Endothelial cell of umbilical vein (primary cell): ENCODE measurements around the gene SETSIP. TPM values are rescaled to one million over a fixed set of nuclear protein-coding genes. Genes with fewer than 3 reads are reported as not detected.
"Not testable (repeated sequence)": the region's sequence is repeated elsewhere in the genome, so short reads cannot be mapped to it uniquely, and the experiment has no call there.

Source experiments
- BruUV-seq: library from RNA; stranded (reverse); fragments of 400-500 nt; replicated peaks from 2 replicates; lab custom pipeline; 2021; lab: Mats Ljungman, UMichigan
- CTCF ChIA-PET: fragments of 300-600, 350-600 bp; sonication (Branson Sonifier 250); formaldehyde crosslinking; loops from one replicate; lab custom pipeline; 2021; ENCODE audit warnings: antibody characterized with exemption, inconsistent platforms; lab: Charles Lee
- POLR2A ChIA-PET: fragments of 300-600, 350-600 bp; sonication (Branson Sonifier 250); formaldehyde crosslinking; loops from one replicate; lab custom pipeline; 2021; ENCODE audit warnings: antibody characterized with exemption, inconsistent platforms; lab: Charles Lee
- DNase-seq: peaks from one replicate; pipeline ENCODE4 v3.0.0-alpha.2; 2011; ENCODE audit warnings: low read depth, low spot score
- FAIRE-seq: peaks from 2 replicates; lab custom pipeline; 2011; peaks lifted over from hg19 to GRCh38; lab: Jason Lieb, UNC
- H2AFZ ChIP-seq: 2 replicates; pipeline ENCODE4 v1.6.0; 2012; ENCODE audit warnings: low read depth, low read length, control low read depth, inconsistent platforms
- H3K27ac ChIP-seq: 2 replicates; pipeline ENCODE4 v1.5.1; 2011; ENCODE audit warnings: low read depth, mild to moderate bottlenecking, control low read depth, low read length, moderate library complexity; ENCODE audit not compliant: insufficient read depth
- H3K27me3 ChIP-seq, 2 experiments: 2 replicates each; pipeline versions ENCODE4 v1.6.0 to v1.6.1; 2011; ENCODE audit warnings: low read length in 2 of 2, mixed read lengths in 1 of 2; ENCODE audit not compliant: control insufficient read depth in 2 of 2, insufficient read depth in 2 of 2
- H3K36me3 ChIP-seq, 2 experiments: 2 replicates in 1 of 2; 3 replicates in 1 of 2; pipeline ENCODE4 v1.5.1; 2011; ENCODE audit warnings: low read length in 2 of 2, mild to moderate bottlenecking in 1 of 2, moderate library complexity in 1 of 2; ENCODE audit not compliant: control insufficient read depth in 2 of 2, insufficient read depth in 2 of 2; ENCODE audit errors: extremely low read depth in 1 of 2
- H3K4me1 ChIP-seq: 3 replicates; pipeline ENCODE4 v1.5.1; 2011; ENCODE audit warnings: mild to moderate bottlenecking, low read length; ENCODE audit not compliant: control insufficient read depth, insufficient read depth; ENCODE audit errors: extremely low read depth
- H3K4me2 ChIP-seq: 2 replicates; pipeline ENCODE4 v1.6.1; 2011; ENCODE audit warnings: low read length, control low read depth, mixed read lengths; ENCODE audit not compliant: insufficient read depth
- H3K4me3 ChIP-seq, 3 experiments: fragments of 200-600 bp in 1 of 3; sonication (generic), shearing (Covaris generic) in 1 of 3; replicated peaks in 1 of 3; 2 replicates each; pipeline ENCODE4 v1.5.1; 2011 to 2016; ENCODE audit warnings: control low read depth in 3 of 3, low read length in 3 of 3, mild to moderate bottlenecking in 2 of 3, inconsistent platforms in 1 of 3, low read depth in 1 of 3, moderate library complexity in 1 of 3; ENCODE audit not compliant: insufficient read depth in 1 of 3
- H3K79me2 ChIP-seq: 2 replicates; pipeline ENCODE4 v1.6.0; 2012; ENCODE audit warnings: low read length, inconsistent platforms; ENCODE audit not compliant: control insufficient read depth, insufficient read depth
- H3K9ac ChIP-seq: replicated peaks from 2 replicates; pipeline ENCODE3; 2011; ENCODE audit warnings: low read length, control low read depth; ENCODE audit not compliant: insufficient read depth; ENCODE audit errors: extremely low read depth
- H3K9me1 ChIP-seq: replicated peaks from 3 replicates; pipeline ENCODE4 v1.6.0; 2011; ENCODE audit warnings: mild to moderate bottlenecking, low read length; ENCODE audit not compliant: control insufficient read depth, insufficient read depth; ENCODE audit errors: extremely low read depth
- H3K9me3 ChIP-seq: replicated peaks from 2 replicates; pipeline ENCODE4 v1.5.1; 2012; ENCODE audit warnings: low read length, inconsistent platforms; ENCODE audit not compliant: control insufficient read depth, insufficient read depth
- H4K20me1 ChIP-seq: replicated peaks from 2 replicates; pipeline ENCODE3; 2011; ENCODE audit warnings: mild to moderate bottlenecking, low read length; ENCODE audit not compliant: control insufficient read depth, insufficient read depth; ENCODE audit errors: extremely low read depth
- CTCF ChIP-seq, 2 donors: IDR thresholded peaks; 1 replicate in 1 of 2; 2 replicates in 1 of 2; pipeline ENCODE4 v1.5.1; 2011; ENCODE audit warnings: low read length in 2 of 2, mild to moderate bottlenecking in 2 of 2, moderate library complexity in 2 of 2, control low read depth in 1 of 2, inconsistent platforms in 1 of 2, low read depth in 1 of 2; ENCODE audit not compliant: insufficient read depth in 1 of 2; ENCODE audit errors: extremely low read depth in 1 of 2
- EZH2 ChIP-seq: IDR thresholded peaks from 2 replicates; pipeline ENCODE4 v1.6.1; 2012; ENCODE audit warnings: borderline replicate concordance, low read depth, mild to moderate bottlenecking, moderate library complexity, low read length, inconsistent platforms; ENCODE audit not compliant: severe bottlenecking
- FOS ChIP-seq: IDR thresholded peaks from 2 replicates; pipeline ENCODE4 v1.6.1; 2011; ENCODE audit warnings: mild to moderate bottlenecking, low read length, moderate library complexity, borderline replicate concordance; ENCODE audit not compliant: insufficient read depth
- GATA2 ChIP-seq: IDR thresholded peaks from 2 replicates; pipeline ENCODE4 v1.7.0; 2011; ENCODE audit warnings: low read depth, mild to moderate bottlenecking, moderate library complexity, mixed read lengths, low read length; ENCODE audit not compliant: insufficient read length, insufficient read depth
- JUN ChIP-seq: IDR thresholded peaks from 2 replicates; pipeline ENCODE4 v1.6.1; 2011; ENCODE audit warnings: borderline replicate concordance, low read depth; ENCODE audit not compliant: insufficient read length, insufficient read depth
- MYC ChIP-seq: IDR thresholded peaks from one replicate; pipeline ENCODE4 v1.6.1; 2011; ENCODE audit warnings: mild to moderate bottlenecking, low read depth, low read length
- POLR2A ChIP-seq: IDR thresholded peaks from 2 replicates; pipeline ENCODE4 v1.6.1; 2012; ENCODE audit warnings: low read depth, mild to moderate bottlenecking, control low read depth, low read length
- POLR2AphosphoS5 ChIP-seq: IDR thresholded peaks from 2 replicates; pipeline ENCODE4 v1.6.1; 2012; ENCODE audit warnings: low read depth, mild to moderate bottlenecking, control low read depth, low read length, moderate library complexity; ENCODE audit not compliant: insufficient read depth
- dilution Hi-C: fragments of 300-500 bp; cut with MboI; formaldehyde crosslinking; loops from one replicate; pipeline ENCODE4 v1.15.0; 2019; ENCODE audit warnings: low sequenced_read_pairs; ENCODE audit not compliant: extremely low pct_ligation_motif_present
- intact Hi-C: fragments of 100-400 bp; cut with micrococcal nuclease; formaldehyde crosslinking; loops from one replicate; pipeline ENCODE4 v1.10.0; 2022
- polyA plus RNA-seq, 4 experiments: library from polyadenylated mRNA; depleted of rRNA in 3 of 4; stranded (reverse) in 3 of 4; unstranded in 1 of 4; fragments of >200 nt; gene quantifications; 2 replicates each; pipeline versions ENCODE4 v1.2.1 to v1.2.3, GENCODE V29; 2011 to 2012; ENCODE audit warnings: missing spikeins in 1 of 4
- total RNA-seq: library from RNA; stranded (reverse); gene quantifications from 2 replicates; pipeline ENCODE4 v1.2.3, GENCODE V29; 2021
- TF ChIP-seq, protein P1 (sequence below): IDR thresholded peaks from 2 replicates; pipeline ENCODE4 v1.6.1; 2011; ENCODE audit not compliant: insufficient read depth, insufficient read length

SETSIP gene
- total and polyA plus RNA-seq, 2 donors (not counting 3 experiments of a cell fraction or from before 2014, with no cell fraction given): not detected

- no peaks in the 10 kb centered on the region for H3K9me1 ChIP-seq
- no peaks in the 10 kb centered on the region for H3K27me3 ChIP-seq
- H3K9ac ChIP-seq: no peak overlapping the region
- no TSS peak for BruUV-seq
- H3K27ac ChIP-seq: no peak overlapping the region
- FAIRE-seq: no peak
- H3K79me2 ChIP-seq: no peaks in the 10 kb centered on the region
- no peak overlapping the region for H3K4me2 ChIP-seq
- TF ChIP-seq EZH2 (no peak), CTCF (IDR thresholded peaks at IDR 0.05; ENCODE audit: extremely low read depth in 1 of 2, insufficient read depth in 1 of 2, low read depth in 1 of 2, low read length in 2 of 2) (no peak), JUN (no peak), FOS (no peak), MYC (no peak), POLR2A (no peak), POLR2AphosphoS5 (no peak), GATA2 (no peak)
- TF ChIP-seq, protein P1, sequence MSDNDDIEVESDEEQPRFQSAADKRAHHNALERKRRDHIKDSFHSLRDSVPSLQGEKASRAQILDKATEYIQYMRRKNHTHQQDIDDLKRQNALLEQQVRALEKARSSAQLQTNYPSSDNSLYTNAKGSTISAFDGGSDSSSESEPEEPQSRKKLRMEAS: no peak
- intact Hi-C loops: no loop called here
- peaks cover 2% of the 10 kb centered on the region for H3K4me1 ChIP-seq
- no peaks in the 10 kb centered on the region for H3K9me3 ChIP-seq
- no peak overlapping the region for H2AFZ ChIP-seq
- CTCF ChIA-PET: no interaction called here
- H4K20me1 ChIP-seq: no peaks in the 10 kb centered on the region
- dilution Hi-C loops: no loop called here
- DNase-seq: no peak
- H3K36me3 ChIP-seq: no peaks in the 10 kb centered on the region
- H3K4me3 ChIP-seq: no peak overlapping the region
- POLR2A ChIA-PET: no interaction called here
Observed at GRCh38 chr1:92076363-92076762, 1.2 kb upstream of the SETSIP start.

- H3K9ac ChIP-seq, H3K9me1 ChIP-seq, H2AFZ ChIP-seq, BruUV-seq, H3K36me3 ChIP-seq, POLR2A ChIA-PET, dilution Hi-C loops, H3K4me2 ChIP-seq, CTCF ChIA-PET, H3K27ac ChIP-seq, intact Hi-C loops, FAIRE-seq, H3K4me1 ChIP-seq, H3K4me3 ChIP-seq, H3K27me3 ChIP-seq, H4K20me1 ChIP-seq, DNase-seq, H3K79me2 ChIP-seq, H3K9me3 ChIP-seq: not testable (repeated sequence)
Observed at GRCh38 chr1:92074446-92074845, 765 bp downstream of the SETSIP start.
